Epidermal melanocyte (primary cell): Measurements from ENCODE around the gene PDE11A.

Source experiments
- DNase-seq: peaks from one replicate; pipeline ENCODE4 v3.0.0; 2011; ENCODE audit warnings: low spot score; ENCODE audit not compliant: insufficient read length

PDE11A gene

DNA sequence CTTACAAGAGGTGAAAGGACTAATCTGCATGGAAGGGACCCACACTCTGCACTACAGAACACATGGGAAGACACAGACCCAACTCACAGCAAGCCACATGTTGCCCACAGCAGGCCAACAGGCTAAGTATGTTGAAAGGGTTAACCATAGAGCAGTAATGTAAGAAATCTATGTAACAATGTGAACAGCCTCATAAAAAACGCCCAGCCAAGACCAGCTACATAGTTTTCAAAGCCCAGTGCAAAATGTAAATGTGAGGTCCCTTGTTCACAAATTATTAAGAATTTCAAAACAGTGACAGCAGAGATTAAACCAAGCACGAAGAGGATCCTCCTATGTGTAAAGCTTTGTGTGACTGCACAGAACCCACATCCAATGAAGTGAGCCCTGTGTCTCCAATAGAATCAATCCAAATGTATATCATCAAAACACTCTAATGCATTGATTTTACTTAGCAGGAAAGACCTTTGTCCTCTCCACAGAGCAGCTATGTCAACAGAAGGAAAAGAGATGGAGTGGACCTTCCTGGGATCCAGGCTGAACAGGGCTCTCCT, 469.9 kb downstream of the PDE11A start:
- DNase-seq = no peak

- no peak for DNase-seq
Measured at GRCh38 chr2:177600917-177601316, 471.7 kb downstream of the PDE11A start.

DNA sequence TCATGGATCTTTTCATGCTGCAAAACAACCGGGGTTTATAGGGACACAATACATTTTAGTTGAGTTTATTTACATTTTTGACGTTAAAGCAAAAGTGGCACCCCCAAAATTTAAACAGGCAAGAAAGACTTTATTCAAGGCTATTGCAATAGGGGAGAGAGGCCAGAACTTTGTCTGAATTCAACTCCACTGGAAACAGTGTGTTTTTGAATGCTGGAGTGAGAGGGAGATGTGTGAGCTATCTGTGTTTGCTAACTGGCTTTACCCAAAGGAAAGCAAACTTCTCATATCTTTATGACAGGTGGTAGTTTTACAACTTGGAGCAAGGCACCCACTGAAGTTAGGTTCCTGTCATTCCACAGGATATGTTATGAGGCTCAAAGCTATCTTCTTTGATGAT, 472.6 kb downstream of the PDE11A start:
- no peak for DNase-seq

DNA sequence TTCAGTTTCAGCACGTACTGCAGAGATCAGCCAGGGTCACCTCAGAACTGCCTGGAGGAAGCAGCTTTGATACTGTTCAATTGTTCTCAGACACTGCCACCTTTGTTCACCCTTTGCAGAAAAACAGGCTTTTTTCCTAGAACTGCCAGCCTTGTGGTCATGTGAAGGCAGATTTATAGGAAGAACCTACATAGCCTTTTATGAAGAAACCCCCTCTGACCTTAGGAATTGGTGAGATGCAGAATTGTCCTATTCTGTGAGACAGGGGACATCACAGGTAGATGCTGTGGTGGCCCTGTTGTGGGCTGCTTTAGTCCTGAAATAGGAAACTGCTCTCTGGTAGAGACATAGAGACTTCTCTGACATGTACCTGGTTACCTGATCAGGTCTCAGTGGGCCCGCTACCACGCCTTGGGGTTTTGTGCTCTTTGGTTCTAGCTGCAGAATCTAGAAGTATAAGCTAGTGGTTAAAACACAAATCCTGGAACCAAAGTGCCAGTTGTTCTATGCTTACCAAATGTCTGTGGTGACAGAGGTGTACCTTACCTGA, 473.4 kb downstream of the PDE11A start:
- no peak for DNase-seq

DNA sequence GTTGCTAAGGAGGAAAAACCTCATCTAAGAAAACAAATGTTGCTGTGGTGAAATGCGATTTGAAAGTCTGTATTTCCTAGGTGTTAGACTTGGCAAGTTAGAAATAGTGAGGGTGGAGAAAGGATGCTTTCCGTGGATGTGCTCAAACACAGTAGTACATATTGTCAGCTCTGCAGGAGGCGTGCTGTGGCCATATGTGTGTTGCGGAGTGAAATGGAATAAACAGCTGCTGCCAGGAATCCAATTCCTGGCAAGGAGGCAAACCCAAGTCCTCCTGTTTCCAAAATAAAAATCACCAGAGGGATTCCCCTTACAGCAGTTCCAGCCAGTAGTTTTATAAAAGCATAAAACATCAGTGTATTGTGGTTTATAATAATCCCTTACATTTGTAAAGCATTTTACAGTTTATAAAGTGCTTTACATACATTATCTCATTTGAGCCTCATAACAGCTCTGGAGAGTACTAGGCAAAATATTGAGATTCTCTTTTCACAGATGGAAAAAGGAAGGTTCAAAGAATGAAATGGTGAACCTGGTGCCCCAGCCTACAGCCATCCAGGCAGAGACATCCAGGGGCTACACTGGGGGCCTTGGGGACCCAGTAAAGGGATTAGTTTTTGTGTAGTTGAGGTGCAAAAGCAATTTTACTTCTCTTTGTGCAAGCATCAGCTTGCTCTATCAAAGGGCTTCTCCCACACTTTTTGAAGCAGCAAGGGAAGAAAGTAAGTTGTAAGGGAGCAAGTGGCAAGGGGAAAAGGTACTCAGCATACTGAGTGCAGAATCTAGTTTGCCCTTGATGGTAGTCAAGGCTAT, 474.0 kb downstream of the PDE11A start:
- no peak for DNase-seq

DNA sequence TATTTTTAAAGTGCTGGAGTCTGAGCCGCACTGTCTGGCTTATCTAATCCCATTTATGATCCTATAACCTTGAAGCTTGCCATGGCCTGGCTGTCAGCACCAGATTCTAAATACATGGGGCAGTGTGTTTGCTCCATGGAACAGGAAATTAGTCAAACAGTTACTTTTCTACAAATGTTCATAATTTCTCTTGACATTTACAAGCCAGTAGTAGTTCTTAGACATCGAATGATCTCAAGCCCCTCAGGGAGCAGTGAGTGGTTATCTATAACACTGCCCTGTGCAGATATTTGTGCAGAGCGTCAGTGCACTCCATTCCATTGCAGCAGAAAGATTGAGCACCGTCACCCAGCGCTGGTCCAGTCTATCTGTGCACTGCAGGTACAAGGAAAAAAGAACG, 474.8 kb downstream of the PDE11A start:
- no peak for DNase-seq

DNA sequence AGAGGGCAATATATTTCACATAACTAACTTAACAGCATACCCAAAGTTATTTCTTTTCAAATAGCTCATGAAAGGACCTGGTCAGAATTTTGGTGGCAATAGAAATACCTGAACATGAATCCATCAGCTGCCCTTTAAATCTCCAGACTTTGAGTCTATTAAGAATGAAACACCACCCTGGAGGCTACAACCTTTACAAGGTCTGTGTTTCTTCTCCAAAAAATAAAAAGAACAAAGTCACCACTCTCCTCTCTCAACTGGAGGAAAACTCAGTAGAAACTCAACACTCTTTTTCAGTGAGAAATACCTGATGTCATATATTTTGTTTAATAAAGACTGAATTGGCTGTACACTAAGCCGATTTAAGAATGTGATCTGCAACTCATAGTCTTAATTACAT, 475.7 kb downstream of the PDE11A start:
- no peak for DNase-seq

GRCh38 chr2:177595126-177595845, 477.3 kb downstream of the PDE11A start:
- DNase-seq = no peak

- no peak for DNase-seq
Measured at GRCh38 chr2:177593402-177593801, 479.2 kb downstream of the PDE11A start.

DNA sequence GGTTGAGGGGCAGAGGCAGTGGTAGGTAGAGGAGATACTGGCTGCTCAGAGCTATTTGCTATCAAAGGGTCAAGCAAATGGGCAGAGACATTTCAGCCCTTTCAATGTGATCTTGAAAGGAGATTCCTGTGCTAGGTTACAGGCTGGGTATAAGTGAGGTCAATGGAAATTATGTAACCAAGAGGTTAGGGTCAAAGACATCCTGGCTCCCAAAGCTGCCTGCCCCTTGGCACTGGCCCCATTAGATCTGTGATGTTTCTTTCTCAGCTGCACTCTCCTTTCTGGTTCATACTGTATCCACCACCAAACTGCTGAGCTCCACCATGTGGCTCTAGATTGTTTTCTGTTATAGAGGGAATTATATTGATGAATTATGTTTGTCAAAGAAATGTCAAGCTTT, 479.6 kb downstream of the PDE11A start:
- DNase-seq = no peak

DNA sequence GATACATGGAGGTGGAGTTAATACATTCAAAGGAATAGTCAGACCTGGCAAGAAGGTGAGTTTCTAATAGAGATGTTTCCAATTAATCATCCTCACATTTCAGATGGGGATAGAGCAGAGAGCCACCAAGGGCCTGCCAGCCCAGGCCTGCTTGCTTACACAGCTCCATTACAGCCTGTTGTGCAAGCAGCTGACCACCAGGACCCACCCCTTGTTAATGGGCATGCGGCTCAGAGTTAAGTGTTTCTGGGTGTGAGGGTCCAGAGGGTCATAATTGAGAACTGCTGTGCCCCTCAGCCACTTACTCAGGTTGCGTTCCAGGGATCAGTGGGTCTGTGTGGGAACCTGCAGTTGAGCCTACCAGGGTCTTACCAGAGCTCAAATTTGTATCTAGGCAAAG, 480.2 kb downstream of the PDE11A start:
- DNase-seq = no peak

- no peak for DNase-seq
Measured at GRCh38 chr2:177589186-177589585, 483.4 kb downstream of the PDE11A start.

- DNase-seq = no peak
Measured at GRCh38 chr2:177588671-177589070, 483.9 kb downstream of the PDE11A start.

- no peak for DNase-seq
Measured at GRCh38 chr2:177587371-177587770, 485.2 kb downstream of the PDE11A start.

DNA sequence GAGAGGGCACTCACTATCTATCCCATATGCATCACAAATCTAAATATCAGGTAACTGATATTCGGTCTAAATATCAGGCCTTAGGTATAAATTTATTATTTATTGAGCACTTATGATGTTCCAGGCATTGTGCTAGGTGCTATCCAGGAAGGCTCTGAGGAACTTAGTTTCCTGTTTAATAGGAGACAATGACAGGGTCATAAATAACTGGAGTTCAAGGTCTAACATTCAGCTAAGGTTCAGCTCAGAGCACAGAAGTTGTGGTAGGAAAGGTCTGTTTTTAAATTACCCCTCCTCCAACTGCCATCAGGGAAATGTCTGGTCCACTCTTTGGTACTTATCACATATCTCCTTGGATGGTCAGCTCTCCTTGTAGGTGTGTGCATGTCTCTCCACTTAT, 486.4 kb downstream of the PDE11A start:
- no peak for DNase-seq

DNA sequence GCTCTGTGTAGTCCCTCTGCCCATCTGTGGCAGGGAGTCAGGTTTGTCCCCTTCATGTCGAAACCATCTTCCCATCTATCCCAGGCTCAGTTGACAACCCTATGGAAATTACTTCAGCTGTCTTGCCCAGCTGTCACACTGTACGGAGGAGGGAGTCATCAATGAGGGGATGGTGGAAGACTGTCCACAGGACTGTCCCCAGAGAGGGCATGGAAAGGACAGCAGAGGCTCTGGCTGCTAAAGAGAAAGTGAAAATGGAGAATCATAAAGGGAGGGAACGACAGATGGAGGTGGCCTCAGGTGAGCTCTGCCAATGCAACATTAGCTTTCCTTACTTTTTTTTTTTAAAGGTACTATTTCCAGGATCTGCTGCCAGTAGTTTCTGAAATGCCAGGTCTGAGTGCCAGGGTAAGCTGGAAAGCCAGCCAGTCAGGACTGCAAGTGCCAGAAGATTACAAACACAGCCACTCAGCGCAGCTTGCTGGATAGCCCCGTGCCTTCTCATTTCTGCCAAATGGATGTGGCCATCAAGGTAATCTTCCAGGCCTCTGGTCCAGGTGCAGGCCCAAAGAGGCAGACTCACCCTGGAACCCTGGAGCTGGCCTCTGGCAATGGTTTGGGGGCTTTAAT, 487.2 kb downstream of the PDE11A start:
- DNase-seq = no peak

DNA sequence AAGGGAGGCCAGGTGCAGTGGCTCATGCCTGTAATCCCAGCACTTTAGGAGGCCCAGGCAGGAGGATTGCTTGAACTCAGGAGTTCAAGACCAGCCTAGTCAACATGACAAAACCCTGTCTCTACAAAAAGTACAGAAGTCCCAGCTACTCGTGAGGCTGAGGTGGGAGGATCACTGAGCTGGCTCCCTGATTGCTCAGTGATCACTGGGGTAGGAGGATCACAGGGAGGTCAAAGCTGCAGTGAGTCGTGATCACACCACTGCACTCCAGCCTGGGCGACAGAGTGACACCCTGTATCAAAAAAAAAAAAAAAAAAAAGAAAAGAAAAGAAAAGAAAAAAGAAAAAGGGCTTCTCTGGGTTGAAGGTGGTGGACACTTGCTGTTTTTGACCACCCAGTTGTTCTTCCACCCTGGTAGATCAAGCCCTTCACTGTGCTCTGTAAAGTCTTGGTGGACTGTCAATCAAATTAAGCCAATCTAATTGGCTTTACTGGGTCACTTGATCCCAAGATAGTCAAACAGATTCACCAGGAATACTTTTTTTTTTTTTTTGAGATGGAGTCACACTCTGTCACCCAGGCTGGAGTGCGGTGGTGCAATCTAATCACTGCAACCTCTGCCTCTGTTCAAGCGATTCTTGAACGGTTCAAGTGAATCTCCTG, 488.4 kb downstream of the PDE11A start:
- no peak for DNase-seq

DNA sequence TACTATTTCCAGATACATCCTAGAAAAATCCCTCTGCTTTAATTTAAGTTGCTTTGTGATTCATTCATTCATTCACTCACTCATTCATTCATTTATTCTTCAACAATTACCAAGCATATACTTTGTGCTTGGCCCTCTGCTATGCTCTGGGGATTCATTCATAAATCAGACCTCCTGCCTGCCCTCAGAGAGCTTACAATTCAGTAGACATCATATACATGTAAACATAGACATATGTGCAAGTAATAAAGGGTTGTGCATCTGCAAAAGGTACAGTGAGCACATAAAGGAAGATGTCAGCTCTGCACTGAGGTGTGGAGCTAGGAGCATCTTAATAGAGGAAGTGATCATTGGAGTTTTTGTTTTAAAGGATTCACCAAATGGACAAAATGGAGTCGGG, 490.6 kb downstream of the PDE11A start:
- no peak for DNase-seq

- DNase-seq = no peak
Measured at GRCh38 chr2:177579486-177580036, 493.0 kb downstream of the PDE11A start.

GRCh38 chr2:177578454-177578853, 494.1 kb downstream of the PDE11A start:
- no peak for DNase-seq

DNA sequence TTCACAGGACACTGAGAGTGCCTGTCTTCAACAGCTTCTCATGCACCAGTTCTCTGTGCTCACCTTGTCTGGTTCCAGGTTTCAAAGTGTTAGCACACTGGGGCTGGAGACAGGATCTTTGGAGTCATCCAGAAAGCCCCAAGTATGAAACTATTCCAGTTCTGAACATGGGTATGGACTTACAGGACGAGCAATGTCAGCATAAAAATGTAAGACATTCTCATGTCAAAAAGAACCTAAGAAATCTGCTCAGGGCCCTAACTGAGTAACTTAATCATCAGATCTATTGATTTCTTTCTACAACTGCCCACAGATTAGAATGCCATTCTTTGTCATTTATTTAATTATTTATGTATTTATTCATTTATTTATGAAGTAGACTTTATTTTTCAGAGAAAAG, 495.5 kb downstream of the PDE11A start:
- DNase-seq = no peak
